H1 (cell line): ENCODE data around the gene PRDM10.

ENCODE experiments used
- CBX8 ChIP-seq: fragments of 300-800, 300-1000 bp; sonication (generic); IDR thresholded peaks from 2 replicates; pipeline ENCODE4 v1.7.1; 2016; ENCODE audit warnings: low read depth, low read length, borderline replicate concordance
- CTCF ChIP-seq, 3 experiments: IDR thresholded peaks; 1 replicate in 2 of 3; 2 replicates in 1 of 3; pipeline versions ENCODE4 v1.5.1 to v1.6.1; 2011; ENCODE audit warnings: low read length in 3 of 3, mild to moderate bottlenecking in 3 of 3, inconsistent platforms in 2 of 3, low read depth in 1 of 3, moderate library complexity in 1 of 3; ENCODE audit not compliant: insufficient read depth in 1 of 3; ENCODE audit errors: control extremely low read depth in 1 of 3
- HDAC2 ChIP-seq, 2 experiments: fragments of 300-600 bp in 1 of 2; sonication (generic) in 1 of 2; IDR thresholded peaks; 2 replicates each; pipeline ENCODE4 v1.6.1; 2011 to 2012; ENCODE audit warnings: low read depth in 2 of 2, low read length in 2 of 2, mild to moderate bottlenecking in 2 of 2, moderate library complexity in 2 of 2, borderline replicate concordance in 1 of 2, inconsistent platforms in 1 of 2
- MAX ChIP-seq: IDR thresholded peaks from 2 replicates; pipeline ENCODE4 v1.6.1; 2012; ENCODE audit warnings: inconsistent platforms
- POLR2A ChIP-seq, 2 experiments: IDR thresholded peaks; 1 replicate in 1 of 2; 2 replicates in 1 of 2; pipeline ENCODE4 v1.6.1; 2011; ENCODE audit warnings: low read depth in 2 of 2, low read length in 2 of 2, mild to moderate bottlenecking in 2 of 2; ENCODE audit errors: control extremely low read depth in 1 of 2
- RNF2 ChIP-seq: fragments of 200-900, 300-1000 bp; sonication (generic); IDR thresholded peaks from 2 replicates; pipeline ENCODE4 v1.7.1; 2016; ENCODE audit warnings: borderline replicate concordance, low read depth, mild to moderate bottlenecking, antibody characterized with exemption, low read length; ENCODE audit not compliant: poor library complexity, severe bottlenecking; ENCODE audit errors: missing control alignments
- SIN3A ChIP-seq, 2 experiments: IDR thresholded peaks in 1 of 2; conservative IDR thresholded peaks in 1 of 2; 2 replicates each; pipeline ENCODE4 v1.6.1; 2011 to 2012; ENCODE audit warnings: low read length in 2 of 2, improper control_type of control experiment in 1 of 2, low read depth in 1 of 2, mild to moderate bottlenecking in 1 of 2
- SP2 ChIP-seq: IDR thresholded peaks from 2 replicates; pipeline ENCODE4 v1.6.1; 2012; ENCODE audit warnings: mild to moderate bottlenecking, low read length, inconsistent platforms
- USF2 ChIP-seq: IDR thresholded peaks from 2 replicates; pipeline ENCODE4 v1.6.1; 2011; ENCODE audit warnings: low read length, improper control_type of control experiment

- TF ChIP-seq USF2, result no peak
- TF ChIP-seq RNF2, result no peak
- no peak for TF ChIP-seq CBX8
- TF ChIP-seq POLR2A (IDR thresholded peaks at IDR 0.05; ENCODE audit: control extremely low read depth in 1 of 2, low read depth in 2 of 2, low read length in 2 of 2), result no peak
- TF ChIP-seq CTCF (IDR thresholded peaks at IDR 0.05; ENCODE audit: control extremely low read depth in 1 of 3, insufficient read depth in 1 of 3, low read depth in 1 of 3, low read length in 3 of 3), result no peak
- no peak for TF ChIP-seq HDAC2 (IDR thresholded peaks at IDR 0.05; ENCODE audit: borderline replicate concordance in 1 of 2, low read depth in 2 of 2, low read length in 2 of 2)
- TF ChIP-seq MAX, result no peak
- no peak for TF ChIP-seq SP2
- TF ChIP-seq SIN3A (conservative IDR thresholded peaks at IDR 0.05 in 1 of 2, IDR thresholded peaks at IDR 0.05 in 1 of 2; ENCODE audit: low read depth in 1 of 2, low read length in 2 of 2), result no peak
These were observed 146.6 kb downstream of the PRDM10 start for GRCh38 chr11:129856036-129856435.
